Measurements from ENCODE around the gene KIRREL3.

- TF ChIP-seq, protein P1, sequence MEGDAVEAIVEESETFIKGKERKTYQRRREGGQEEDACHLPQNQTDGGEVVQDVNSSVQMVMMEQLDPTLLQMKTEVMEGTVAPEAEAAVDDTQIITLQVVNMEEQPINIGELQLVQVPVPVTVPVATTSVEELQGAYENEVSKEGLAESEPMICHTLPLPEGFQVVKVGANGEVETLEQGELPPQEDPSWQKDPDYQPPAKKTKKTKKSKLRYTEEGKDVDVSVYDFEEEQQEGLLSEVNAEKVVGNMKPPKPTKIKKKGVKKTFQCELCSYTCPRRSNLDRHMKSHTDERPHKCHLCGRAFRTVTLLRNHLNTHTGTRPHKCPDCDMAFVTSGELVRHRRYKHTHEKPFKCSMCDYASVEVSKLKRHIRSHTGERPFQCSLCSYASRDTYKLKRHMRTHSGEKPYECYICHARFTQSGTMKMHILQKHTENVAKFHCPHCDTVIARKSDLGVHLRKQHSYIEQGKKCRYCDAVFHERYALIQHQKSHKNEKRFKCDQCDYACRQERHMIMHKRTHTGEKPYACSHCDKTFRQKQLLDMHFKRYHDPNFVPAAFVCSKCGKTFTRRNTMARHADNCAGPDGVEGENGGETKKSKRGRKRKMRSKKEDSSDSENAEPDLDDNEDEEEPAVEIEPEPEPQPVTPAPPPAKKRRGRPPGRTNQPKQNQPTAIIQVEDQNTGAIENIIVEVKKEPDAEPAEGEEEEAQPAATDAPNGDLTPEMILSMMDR (conservative IDR thresholded peaks at IDR 0.05; ENCODE audit: low read depth, low read length), result no peak
- no peak for TF ChIP-seq EZH2 (IDR thresholded peaks at IDR 0.05; ENCODE audit: low read length, unreplicated experiment)
These were observed 29.3 kb downstream of the KIRREL3 start for GRCh38 chr11:126971305-126971704.

All from PC-3 (cell line).